Neuronal stem cell (in vitro differentiated cells): ENCODE measurements around the gene AP5Z1.
A peak's percentile ranks its signal among the peaks of the same experiment; 100 is the strongest.

ENCODE experiments used
- DNase-seq: peaks from one replicate; pipeline ENCODE4 v3.0.0-alpha.2; 2013; ENCODE audit warnings: low spot score
- H2AFZ ChIP-seq: one replicate; pipeline ENCODE4 v1.6.1; 2013; ENCODE audit warnings: mild to moderate bottlenecking, low read length, inconsistent platforms
- H2AK5ac ChIP-seq: 2 replicates; pipeline ENCODE4 v1.6.1; 2013; ENCODE audit warnings: low read depth, mild to moderate bottlenecking, inconsistent platforms, low read length, moderate library complexity, mixed read lengths
- H2BK120ac ChIP-seq: 2 replicates; pipeline ENCODE4 v1.6.1; 2013; ENCODE audit warnings: low read depth, mild to moderate bottlenecking, inconsistent platforms, low read length, moderate library complexity, mixed read lengths
- H2BK12ac ChIP-seq: one replicate; pipeline ENCODE4 v1.6.1; 2013; ENCODE audit warnings: low read length, inconsistent platforms
- H2BK15ac ChIP-seq: 2 replicates; pipeline ENCODE4 v1.6.1; 2013; ENCODE audit warnings: mild to moderate bottlenecking, low read length, inconsistent platforms, mixed read lengths
- H2BK5ac ChIP-seq: one replicate; pipeline ENCODE4 v1.6.1; 2013; ENCODE audit warnings: inconsistent platforms, mild to moderate bottlenecking, low read length, moderate library complexity
- H3K14ac ChIP-seq: one replicate; pipeline ENCODE4 v1.6.1; 2013; ENCODE audit warnings: low read length, inconsistent platforms
- H3K18ac ChIP-seq: 2 replicates; pipeline ENCODE4 v1.6.1; 2013; ENCODE audit warnings: low read length, inconsistent platforms
- H3K23ac ChIP-seq: 2 replicates; pipeline ENCODE4 v1.6.1; 2013; ENCODE audit warnings: low read depth, mild to moderate bottlenecking, mixed read lengths, low read length, inconsistent platforms; ENCODE audit not compliant: poor library complexity
- H3K27ac ChIP-seq: replicated peaks from 3 replicates; pipeline ENCODE4 v1.5.1; 2013; ENCODE audit warnings: low read length, inconsistent platforms
- H3K27me3 ChIP-seq, 3 experiments: 2 replicates each; pipeline ENCODE4 v1.6.1; 2013; ENCODE audit warnings: low read length in 3 of 3, mild to moderate bottlenecking in 2 of 3, inconsistent platforms in 1 of 3, low read depth in 1 of 3, mixed read lengths in 1 of 3, moderate library complexity in 1 of 3; ENCODE audit not compliant: control insufficient read depth in 3 of 3, insufficient read depth in 3 of 3
- H3K36me3 ChIP-seq, 2 donors: replicated peaks in 1 of 2; 2 replicates each; pipeline ENCODE4 v1.6.1; 2013; ENCODE audit warnings: low read length in 2 of 2; ENCODE audit not compliant: control insufficient read depth in 2 of 2, insufficient read depth in 2 of 2
- H3K4ac ChIP-seq: 2 replicates; pipeline ENCODE4 v1.6.1; 2013; ENCODE audit warnings: inconsistent platforms, mild to moderate bottlenecking, low read length, moderate library complexity
- H3K4me1 ChIP-seq, 2 donors: 1 replicate in 1 of 2; 2 replicates in 1 of 2; pipeline ENCODE4 v1.6.1; 2013; ENCODE audit warnings: low read length in 2 of 2, low read depth in 1 of 2; ENCODE audit not compliant: control insufficient read depth in 2 of 2, insufficient read depth in 1 of 2
- H3K4me2 ChIP-seq: one replicate; pipeline ENCODE4 v1.6.1; 2013; ENCODE audit warnings: mild to moderate bottlenecking, low read length, inconsistent platforms; ENCODE audit not compliant: insufficient read depth, poor library complexity, severe bottlenecking
- H3K4me3 ChIP-seq, 2 donors: 2 replicates each; pipeline ENCODE4 v1.5.1; 2013; ENCODE audit warnings: low read length in 2 of 2, mild to moderate bottlenecking in 2 of 2, inconsistent platforms in 1 of 2, moderate library complexity in 1 of 2
- H3K79me1 ChIP-seq: one replicate; pipeline ENCODE4 v1.6.1; 2013; ENCODE audit warnings: low read depth, mild to moderate bottlenecking, inconsistent platforms, low read length, moderate library complexity
- H3K9ac ChIP-seq: one replicate; pipeline ENCODE4 v1.6.1; 2013; ENCODE audit warnings: mild to moderate bottlenecking, low read depth, low read length, inconsistent platforms; ENCODE audit not compliant: poor library complexity
- H3K9me3 ChIP-seq, 2 donors: replicated peaks in 1 of 2; 2 replicates each; pipeline versions ENCODE3 to v1.6.1; 2013; ENCODE audit warnings: low read length in 2 of 2, mild to moderate bottlenecking in 2 of 2, inconsistent platforms in 1 of 2, low read depth in 1 of 2, mixed read lengths in 1 of 2, moderate library complexity in 1 of 2; ENCODE audit not compliant: control insufficient read depth in 2 of 2, insufficient read depth in 1 of 2
- H4K8ac ChIP-seq: one replicate; pipeline ENCODE4 v1.6.1; 2013; ENCODE audit warnings: low read depth, mild to moderate bottlenecking, inconsistent platforms, low read length, moderate library complexity
- H4K91ac ChIP-seq: one replicate; pipeline ENCODE4 v1.6.1; 2013; ENCODE audit warnings: low read length, low read depth, mild to moderate bottlenecking, inconsistent platforms; ENCODE audit not compliant: poor library complexity
- WGBS, 2 donors: extraction: QIAGEN DNeasy Blood & Tissue Kit; methylation state at CpG; one replicate each; pipeline ENCODE4 v1.1.7; 2013; ENCODE audit warnings: missing lambda C conversion rate in 2 of 2, mixed read lengths in 1 of 2; ENCODE audit not compliant: insufficient read length in 2 of 2, insufficient replicate concordance in 1 of 2; ENCODE audit errors: extremely low coverage in 2 of 2; 5-methylcytosine and 5-hydroxymethylcytosine counted together

The AP5Z1 gene

GRCh38 chr7:4787541-4787940 lies 12.1 kb downstream of the AP5Z1 start:
- no peak overlapping the region for H3K14ac ChIP-seq

GRCh38 chr7:4787947-4788626 lies 12.7 kb downstream of the AP5Z1 start:
- Histone ChIP-seq H4K8ac (no peak overlapping the region), H4K91ac (peak overlapping the region; percentile 12), H2BK5ac (no peak overlapping the region), H2BK120ac (no peak overlapping the region), H2AK5ac (no peak overlapping the region), H3K79me1 (peaks cover 4% of the 10 kb centered on the region), H3K4me3 (no peak overlapping the region), H3K27me3 (no peaks in the 10 kb centered on the region), H2BK15ac (no peak overlapping the region), H2AFZ (no peak overlapping the region), H3K14ac (no peak overlapping the region), H3K18ac (no peak overlapping the region), H3K23ac (peak overlapping the region; percentile 12), H3K4ac (no peak overlapping the region), H3K4me1 (peaks cover 0 to 2% of the 10 kb centered on the region in 2 donors), H3K4me2 (no peak overlapping the region), H3K27ac (no peak overlapping the region), H3K9me3 (no peaks in the 10 kb centered on the region), H3K9ac (peak overlapping the region; percentile 44), H3K36me3 (peaks cover 5 to 74% of the 10 kb centered on the region in 2 donors), H2BK12ac (no peak overlapping the region)
- no peak for DNase-seq
- WGBS, 2 donors: no CpG with 5 or more reads among the region's 23 CpGs

More at GRCh38 chr7:4787541-4787940, 12.1 kb downstream of the AP5Z1 start:
- peaks cover 6 to 72% of the 10 kb centered on the region in 2 donors for H3K36me3 ChIP-seq
- H3K79me1 ChIP-seq: peaks cover 4% of the 10 kb centered on the region
- H3K9me3 ChIP-seq: no peaks in the 10 kb centered on the region
- H3K4me3 ChIP-seq: no peak overlapping the region
- no peak overlapping the region for H2AK5ac ChIP-seq
- H3K27me3 ChIP-seq: no peaks in the 10 kb centered on the region
- H3K4me1 ChIP-seq: no peaks in the 10 kb centered on the region
- no CpG with 5 or more reads among the region's 17 CpGs for WGBS, 2 donors
- H3K9ac ChIP-seq: no peak overlapping the region
- H3K27ac ChIP-seq: no peak overlapping the region
- no peak overlapping the region for H2AFZ ChIP-seq
- no peak overlapping the region for H3K4ac ChIP-seq
- H3K18ac ChIP-seq: no peak overlapping the region
- no peak overlapping the region for H2BK120ac ChIP-seq
- no peak overlapping the region for H2BK12ac ChIP-seq
- H3K4me2 ChIP-seq: no peak overlapping the region
- H2BK5ac ChIP-seq: no peak overlapping the region
- H4K91ac ChIP-seq: no peak overlapping the region
- peak overlapping the region; percentile 12 for H3K23ac ChIP-seq
- no peak overlapping the region for H2BK15ac ChIP-seq
- DNase-seq: no peak
- no peak overlapping the region for H4K8ac ChIP-seq

- Histone ChIP-seq H3K79me1 (peaks cover 4% of the 10 kb centered on the region), H2BK15ac (no peak overlapping the region), H3K27ac (no peak overlapping the region), H3K4me3 (no peak overlapping the region), H3K4me2 (no peak overlapping the region), H4K8ac (no peak overlapping the region), H3K14ac (no peak overlapping the region), H2BK120ac (no peak overlapping the region), H3K23ac (peak overlapping the region; percentile 65), H3K9ac (no peak overlapping the region), H3K18ac (no peak overlapping the region), H3K27me3 (no peaks in the 10 kb centered on the region), H3K9me3 (no peaks in the 10 kb centered on the region), H3K4me1 (peaks cover 0 to 2% of the 10 kb centered on the region in 2 donors), H4K91ac (peak overlapping the region; percentile 12), H2BK12ac (no peak overlapping the region), H3K36me3 (peaks cover 5 to 71% of the 10 kb centered on the region in 2 donors), H2AK5ac (no peak overlapping the region), H2BK5ac (no peak overlapping the region), H3K4ac (no peak overlapping the region), H2AFZ (no peak overlapping the region)
- WGBS, 2 donors: no CpG with 5 or more reads among the region's 27 CpGs
- DNase-seq: no peak
These were observed 13.3 kb downstream of the AP5Z1 start for GRCh38 chr7:4788627-4789189.

GRCh38 chr7:4789194-4790077 lies 14.0 kb downstream of the AP5Z1 start:
- H2BK12ac ChIP-seq: no peak overlapping the region
- no CpG with 5 or more reads among the region's 26 CpGs for WGBS, 2 donors
- H3K27ac ChIP-seq: no peak overlapping the region

More at GRCh38 chr7:4789194-4790077, 14.0 kb downstream of the AP5Z1 start:
- no peaks in the 10 kb centered on the region for H3K9me3 ChIP-seq
- H3K27me3 ChIP-seq: no peaks in the 10 kb centered on the region
- H2BK5ac ChIP-seq: no peak overlapping the region
- no peaks in the 10 kb centered on the region for H3K79me1 ChIP-seq
- H4K8ac ChIP-seq: no peak overlapping the region
- no peak overlapping the region for H2BK15ac ChIP-seq
- no peak overlapping the region for H3K4ac ChIP-seq
- H3K4me2 ChIP-seq: no peak overlapping the region
- no peak overlapping the region for H2AFZ ChIP-seq
- no peak overlapping the region for H2BK120ac ChIP-seq
- no peak for DNase-seq
- H3K36me3 ChIP-seq: peaks cover 5 to 69% of the 10 kb centered on the region in 2 donors
- no peak overlapping the region for H3K9ac ChIP-seq
- H3K18ac ChIP-seq: no peak overlapping the region
- no peak overlapping the region for H4K91ac ChIP-seq
- H2AK5ac ChIP-seq: no peak overlapping the region
- no peak overlapping the region for H3K4me3 ChIP-seq
- H3K14ac ChIP-seq: no peak overlapping the region
- H3K23ac ChIP-seq: peak overlapping the region; percentile 65
- H3K4me1 ChIP-seq: peaks cover 0 to 2% of the 10 kb centered on the region in 2 donors
